Measurements from ENCODE around the gene TMEM179B.
"Not testable (repeated sequence)": the region's sequence is repeated elsewhere in the genome, so short reads cannot be mapped to it uniquely, and the experiment has no call there.

The TMEM179B gene

DNA sequence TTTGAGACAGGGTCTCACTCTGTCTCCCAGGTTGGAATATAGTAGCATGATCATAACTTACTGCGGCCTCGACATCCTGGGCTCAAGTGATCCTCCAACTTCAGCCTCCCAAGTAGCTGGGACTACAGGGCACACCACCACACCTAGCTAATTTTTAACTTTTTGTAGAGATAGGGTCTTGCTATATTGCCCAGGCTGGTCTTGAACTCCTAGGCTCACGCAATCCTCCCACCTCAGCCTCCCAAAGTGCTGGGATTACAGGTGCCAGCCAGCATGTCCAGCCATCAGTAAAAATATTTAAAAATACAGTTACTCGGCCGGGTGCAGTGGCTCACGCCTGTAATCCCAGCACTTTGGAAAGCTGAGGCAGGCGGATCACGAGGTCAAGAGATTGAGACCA lies 40.9 kb downstream of the TMEM179B start:
- H3K9me3 Mint-ChIP-seq; H3K27ac Mint-ChIP-seq (ENCODE audit: low read depth); DNase-seq (ENCODE audit: low spot score in 2 of 2); ATAC-seq (replicated peaks; ENCODE audit: extremely low read depth, poor library complexity, severe bottlenecking); H3K4me3 Mint-ChIP-seq; H3K27me3 Mint-ChIP-seq: not testable (repeated sequence)
- H3K4me1 Mint-ChIP-seq, result peaks cover 26% of the 10 kb centered on the region
- H3K36me3 Mint-ChIP-seq (ENCODE audit: insufficient read depth), result peaks cover 62% of the 10 kb centered on the region

- Mint-ChIP-seq H3K27me3 (no peaks in the 10 kb centered on the region), H3K27ac (ENCODE audit: low read depth) (peak overlapping the region; percentile 98), H3K4me3 (peak overlapping the region; percentile 92), H3K9me3 (no peaks in the 10 kb centered on the region), H3K4me1 (peaks cover 37% of the 10 kb centered on the region), H3K36me3 (ENCODE audit: insufficient read depth) (peaks cover 46% of the 10 kb centered on the region)
- DNase-seq (ENCODE audit: low spot score in 2 of 2) (no peak), ATAC-seq (replicated peaks; ENCODE audit: extremely low read depth, poor library complexity, severe bottlenecking) (no peak)
Observed at GRCh38 chr11:62830904-62831519, 43.8 kb downstream of the TMEM179B start.

DNA sequence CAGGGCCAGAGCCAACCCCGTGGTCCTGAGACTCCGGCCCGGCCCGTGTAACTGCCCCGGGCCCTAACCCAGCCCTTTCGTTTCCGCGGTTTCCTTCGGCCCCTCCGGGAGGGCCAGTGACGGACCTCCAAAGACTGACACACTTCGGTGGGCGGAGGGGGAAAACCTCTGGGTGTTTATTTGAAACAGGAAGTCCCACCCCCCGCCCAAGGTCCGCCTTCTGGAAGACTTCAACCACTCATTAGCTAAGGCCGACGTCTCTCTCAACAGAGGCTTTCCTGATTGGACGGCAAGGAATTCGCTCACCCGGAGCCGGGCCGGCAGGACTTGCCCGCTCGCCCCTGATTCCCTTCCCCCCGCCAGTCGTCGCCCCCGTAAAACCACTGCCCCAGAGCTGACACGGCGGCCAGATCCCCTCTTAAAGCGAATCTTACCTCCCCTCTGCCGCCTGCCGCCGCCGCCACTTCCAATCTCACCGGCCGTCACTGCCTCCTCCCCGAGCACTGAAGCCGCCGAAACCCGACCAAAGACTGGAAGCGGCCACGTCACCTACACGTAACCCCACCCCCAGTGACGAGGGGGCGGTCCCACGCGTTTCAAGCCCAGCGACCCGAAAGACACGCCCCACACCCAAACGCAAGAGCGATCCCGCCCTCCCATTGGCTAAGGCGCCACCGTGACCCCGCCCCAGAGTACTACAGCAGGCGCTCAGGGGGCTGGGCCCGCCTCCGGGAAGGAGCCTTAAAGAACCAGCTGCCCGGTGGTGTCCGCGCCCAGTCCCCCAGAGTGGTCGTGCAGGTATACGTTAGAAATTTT lies 44.5 kb downstream of the TMEM179B start, which contains the start of gene STX5:
TSS of gene STX5 (minus strand) at position 532 of the 816 bp plus-strand sequence. CDS start 808 bp downstream, outside the sequence.
- peak within 1 kb of the TSS; percentile 92 for H3K4me3 Mint-ChIP-seq
- peaks cover 38% of the 10 kb centered on the region for H3K36me3 Mint-ChIP-seq (ENCODE audit: insufficient read depth)
- ATAC-seq (replicated peaks; ENCODE audit: extremely low read depth, poor library complexity, severe bottlenecking) (peak; percentile 92), DNase-seq (ENCODE audit: low spot score in 2 of 2) (peak; percentile 99)
- H3K27ac Mint-ChIP-seq (ENCODE audit: low read depth), result peak within 1 kb of the TSS; percentile 98
- H3K9me3 Mint-ChIP-seq, result no peaks in the 10 kb centered on the region
- no peaks in the 10 kb centered on the region for H3K27me3 Mint-ChIP-seq
- H3K4me1 Mint-ChIP-seq, result peaks cover 40% of the 10 kb centered on the region

DNA sequence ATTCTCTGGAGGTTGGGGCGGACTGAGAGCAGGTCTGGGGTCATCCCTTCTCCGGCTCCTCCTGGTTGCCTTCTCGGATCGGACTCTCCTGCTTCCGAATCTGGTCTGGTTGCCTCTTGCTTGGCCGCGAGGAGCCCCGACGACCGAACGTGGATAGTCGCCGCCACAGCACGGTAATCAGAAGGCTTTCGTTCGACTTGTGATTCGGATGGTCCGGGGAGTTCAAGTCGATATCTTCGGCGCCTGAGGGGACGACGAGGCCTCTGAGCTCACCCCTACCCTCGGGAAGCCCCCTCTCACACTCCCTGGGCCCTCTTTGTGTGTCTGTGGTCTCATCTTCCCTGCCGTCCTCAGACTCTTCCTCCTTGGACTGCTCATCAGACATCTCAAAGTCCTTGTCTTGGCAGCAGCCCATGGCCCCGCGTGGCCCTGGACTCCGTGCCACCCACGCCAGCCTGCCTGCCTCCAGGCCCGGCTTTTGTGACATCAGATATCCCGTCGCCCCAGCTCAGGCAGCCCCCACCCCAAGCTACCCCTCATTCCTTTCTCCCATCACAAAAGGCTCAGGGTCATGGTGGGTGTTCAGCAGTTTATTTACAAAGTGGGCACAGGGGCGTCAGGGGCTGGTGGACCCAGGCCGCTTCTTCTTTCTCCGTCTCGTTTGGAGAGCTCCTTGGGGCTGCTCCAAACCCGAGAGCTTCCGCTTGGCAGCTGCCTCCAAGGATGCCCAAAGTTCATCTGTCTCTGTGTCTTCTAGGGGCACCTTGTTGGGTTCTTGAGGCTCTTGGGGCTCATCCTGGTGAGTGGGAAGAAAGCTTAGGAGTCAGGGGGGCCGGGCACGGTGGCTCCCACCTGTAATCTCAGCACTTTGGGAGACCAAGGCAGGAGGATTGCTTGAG lies 45.4 kb downstream of the TMEM179B start, which contains the start of gene TEX54:
TSS of gene TEX54 (minus strand) at position 506 of the 899 bp plus-strand sequence.
- H3K4me3 Mint-ChIP-seq, result peak within 1 kb of the TSS; percentile 92
- DNase-seq (ENCODE audit: low spot score in 2 of 2), result no peak
- peaks cover 41% of the 10 kb centered on the region for H3K4me1 Mint-ChIP-seq

DNA sequence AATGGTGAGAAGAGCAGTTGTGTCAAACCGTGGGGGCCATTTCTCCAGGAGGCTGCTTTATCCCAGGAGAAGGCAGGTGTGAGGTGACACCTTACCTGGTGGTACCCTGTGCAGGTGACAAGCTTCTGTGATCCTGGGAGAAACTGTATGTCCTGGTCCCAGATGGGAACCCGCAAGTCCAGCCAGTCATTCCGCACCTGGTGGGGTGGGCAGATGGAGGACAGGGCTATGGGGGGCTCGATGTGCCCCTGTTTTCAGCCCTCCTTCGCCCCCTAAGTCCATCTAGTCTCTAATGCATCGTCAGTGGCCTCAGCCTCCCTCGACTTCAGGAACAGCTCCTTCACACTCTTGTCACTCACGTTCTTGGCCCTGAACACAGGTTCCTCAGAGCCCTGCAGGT lies 48.1 kb downstream of the TMEM179B start:
- Mint-ChIP-seq H3K36me3 (ENCODE audit: insufficient read depth) (peaks cover 40% of the 10 kb centered on the region), H3K27ac (ENCODE audit: low read depth) (no peak overlapping the region), H3K4me1 (peaks cover 41% of the 10 kb centered on the region), H3K27me3 (no peaks in the 10 kb centered on the region), H3K4me3 (no peak overlapping the region), H3K9me3 (no peaks in the 10 kb centered on the region)
- no peak for ATAC-seq (replicated peaks; ENCODE audit: extremely low read depth, poor library complexity, severe bottlenecking)
- no peak for DNase-seq (ENCODE audit: low spot score in 2 of 2)

More for the DNA sequence above, 45.4 kb downstream of the TMEM179B start, which contains the start of gene TEX54:
- ATAC-seq (replicated peaks; ENCODE audit: extremely low read depth, poor library complexity, severe bottlenecking), result peak; percentile 2
- peak within 1 kb of the TSS; percentile 98 for H3K27ac Mint-ChIP-seq (ENCODE audit: low read depth)
- H3K27me3 Mint-ChIP-seq, result no peaks in the 10 kb centered on the region
- no peaks in the 10 kb centered on the region for H3K9me3 Mint-ChIP-seq
- peaks cover 33% of the 10 kb centered on the region for H3K36me3 Mint-ChIP-seq (ENCODE audit: insufficient read depth)

GRCh38 chr11:62839050-62839945 lies 52.1 kb downstream of the TMEM179B start, which contains the start of gene WDR74:
WDR74 (minus strand) TSS chr11:62839590; CDS start chr11:62839570, 20 bp downstream.
- Mint-ChIP-seq H3K36me3 (ENCODE audit: insufficient read depth) (peaks cover 20% of the 10 kb centered on the region), H3K9me3 (no peaks in the 10 kb centered on the region), H3K4me1 (peaks cover 16% of the 10 kb centered on the region), H3K27ac (ENCODE audit: low read depth) (no peak within 1 kb of the TSS), H3K27me3 (no peaks in the 10 kb centered on the region), H3K4me3 (no peak within 1 kb of the TSS)
- ATAC-seq (replicated peaks; ENCODE audit: extremely low read depth, poor library complexity, severe bottlenecking), result peak; percentile 53
- peak; percentile 78 to 89 for DNase-seq (ENCODE audit: low spot score in 2 of 2)
